HepG2 (cell line): ENCODE measurements around the gene FKBP8. TPM values are rescaled to one million over a fixed set of nuclear protein-coding genes. Genes with fewer than 3 reads are reported as not detected.

Experiments used
- ATAC-seq: fragments of 200-7000 bp; cut with Tn5 transposase; 3 replicates; pipeline ENCODE4 v1.9.1; 2020; ENCODE audit warnings: mild to moderate bottlenecking, moderate library complexity
- BruUV-seq: library from RNA; stranded (reverse); fragments of 400-500 nt; replicated peaks from 2 replicates; lab custom pipeline; 2021; lab: Mats Ljungman, UMichigan
- CTCF ChIA-PET: fragments of 300-600 bp; formaldehyde crosslinking; extraction: SDS; loops from one replicate; lab custom pipeline; 2021; ENCODE audit warnings: low total read pairs, inconsistent platforms, low intra/inter-chr PET ratio; lab: Yijun Ruan, JAX
- POLR2A ChIA-PET: fragments of 350-600 bp; sonication (Branson Sonifier 250); formaldehyde crosslinking; loops from one replicate; lab custom pipeline; 2020; ENCODE audit warnings: antibody characterized with exemption, inconsistent platforms; lab: Yijun Ruan, JAX
- DNase-seq: peaks from one replicate; pipeline ENCODE4 v3.0.0-alpha.2; 2015; ENCODE audit warnings: low spot score
- FAIRE-seq: peaks from 3 replicates; lab custom pipeline; 2011; peaks lifted over from hg19 to GRCh38; lab: Jason Lieb, UNC
- H2AFZ ChIP-seq: one replicate; pipeline ENCODE4 v1.6.1; 2011; ENCODE audit warnings: low read length, inconsistent platforms
- H3K27ac ChIP-seq: fragments of 300-600 bp; 3 replicates; pipeline ENCODE4 v1.8.0; 2011; ENCODE audit warnings: mixed run types, mild to moderate bottlenecking, mixed read lengths, low read length, inconsistent platforms; ENCODE audit not compliant: insufficient read depth; ENCODE audit errors: extremely low read length
- H3K27me3 ChIP-seq, 2 experiments: fragments of 200-600 bp in 1 of 2; 2 replicates in 1 of 2; 3 replicates in 1 of 2; pipeline versions ENCODE4 v1.6.0 to v1.8.0; 2011; ENCODE audit warnings: low read length in 2 of 2, mild to moderate bottlenecking in 2 of 2, moderate library complexity in 2 of 2, inconsistent platforms in 1 of 2; ENCODE audit not compliant: insufficient read depth in 2 of 2, control insufficient read depth in 1 of 2
- H3K36me3 ChIP-seq, 2 experiments: fragments of 200-600 bp in 1 of 2; replicated peaks in 1 of 2; 2 replicates in 1 of 2; 3 replicates in 1 of 2; pipeline versions ENCODE4 v1.5.1 to v1.8.0; 2011; ENCODE audit warnings: low read length in 2 of 2, inconsistent platforms in 1 of 2; ENCODE audit not compliant: insufficient read depth in 2 of 2, control insufficient read depth in 1 of 2
- H3K4me1 ChIP-seq: 2 replicates; pipeline ENCODE4 v1.5.1; 2012; ENCODE audit warnings: low read length, inconsistent platforms; ENCODE audit not compliant: insufficient read depth
- H3K4me2 ChIP-seq: 2 replicates; pipeline ENCODE4 v1.6.0; 2011; ENCODE audit warnings: low read depth, low read length, inconsistent platforms
- H3K4me3 ChIP-seq, 3 experiments: fragments of 200-600 bp in 1 of 3; sonication (generic), shearing (Covaris generic) in 1 of 3; replicated peaks in 1 of 3; 2 replicates each; pipeline ENCODE4 v1.5.1; 2011 to 2016; ENCODE audit warnings: low read length in 3 of 3, inconsistent platforms in 2 of 3, low read depth in 2 of 3, mild to moderate bottlenecking in 2 of 3, control low read depth in 1 of 3, mixed read lengths in 1 of 3; ENCODE audit not compliant: insufficient read depth in 1 of 3
- H3K79me2 ChIP-seq: one replicate; pipeline ENCODE4 v1.6.1; 2011; ENCODE audit warnings: low read length, inconsistent platforms; ENCODE audit not compliant: insufficient read depth
- H3K9ac ChIP-seq: 2 replicates; pipeline ENCODE4 v1.6.0; 2011; ENCODE audit warnings: mild to moderate bottlenecking, low read depth, low read length, inconsistent platforms; ENCODE audit not compliant: insufficient read depth
- H3K9me3 ChIP-seq: 2 replicates; pipeline ENCODE4 v1.5.1; 2012; ENCODE audit warnings: mild to moderate bottlenecking, low read length
- H4K20me1 ChIP-seq: 2 replicates; pipeline ENCODE4 v1.6.0; 2011; ENCODE audit warnings: inconsistent platforms, mild to moderate bottlenecking, low read length, moderate library complexity; ENCODE audit not compliant: insufficient read depth
- EED ChIP-seq: sonication (generic); formaldehyde crosslinking; IDR thresholded peaks from 2 replicates; pipeline ENCODE4 v1.5.0; 2020; ENCODE audit warnings: mild to moderate bottlenecking, missing genetic modification reagents
- GATAD2A ChIP-seq: IDR thresholded peaks from 2 replicates; pipeline ENCODE4 v1.6.1; 2016
- HNF1B ChIP-seq: sonication (generic); formaldehyde crosslinking; IDR thresholded peaks from 2 replicates; pipeline ENCODE4 v1.5.1; 2020; ENCODE audit warnings: mild to moderate bottlenecking, moderate library complexity, missing genetic modification reagents
- HOXA3 ChIP-seq: sonication (generic); formaldehyde crosslinking; IDR thresholded peaks from 2 replicates; pipeline ENCODE4 v1.5.0; 2020; ENCODE audit warnings: missing genetic modification reagents
- MXI1 ChIP-seq: IDR thresholded peaks from 3 replicates; pipeline ENCODE4 v1.6.1; 2012; ENCODE audit warnings: low read depth, low read length, inconsistent platforms, borderline replicate concordance
- NFKB2 ChIP-seq: sonication (generic); formaldehyde crosslinking; IDR thresholded peaks from 2 replicates; pipeline ENCODE4 v1.4.0; 2020; ENCODE audit warnings: missing genetic modification reagents, borderline replicate concordance
- NR0B2 ChIP-seq: sonication (generic); formaldehyde crosslinking; IDR thresholded peaks from 2 replicates; pipeline ENCODE4 v1.4.0; 2020; ENCODE audit warnings: mild to moderate bottlenecking, missing genetic modification reagents
- PHF21A ChIP-seq: sonication (generic); formaldehyde crosslinking; IDR thresholded peaks from 2 replicates; pipeline ENCODE4 v1.5.0; 2020; ENCODE audit warnings: mild to moderate bottlenecking, missing genetic modification reagents
- PITX1 ChIP-seq: sonication (generic); formaldehyde crosslinking; IDR thresholded peaks from 2 replicates; pipeline ENCODE4 v1.5.1; 2020; ENCODE audit warnings: mild to moderate bottlenecking, missing genetic modification reagents
- RNF2 ChIP-seq: fragments of 450-650 bp; conservative IDR thresholded peaks from 2 replicates; pipeline ENCODE4 v1.6.1; 2016; ENCODE audit warnings: low read depth
- SALL1 ChIP-seq: sonication (generic); formaldehyde crosslinking; IDR thresholded peaks from 2 replicates; pipeline ENCODE4 v1.8.0; 2022; ENCODE audit warnings: mild to moderate bottlenecking, missing genetic modification reagents
- STAG1 ChIP-seq: sonication (generic); formaldehyde crosslinking; IDR thresholded peaks from 2 replicates; pipeline ENCODE4 v1.4.0; 2020; ENCODE audit warnings: missing genetic modification reagents
- TBX3 ChIP-seq: fragments of 450-650 bp; IDR thresholded peaks from 2 replicates; pipeline ENCODE4 v1.6.1; 2017; ENCODE audit warnings: antibody characterized with exemption, mild to moderate bottlenecking, inconsistent platforms, borderline replicate concordance
- THAP8 ChIP-seq: sonication (generic); formaldehyde crosslinking; IDR thresholded peaks from 2 replicates; pipeline ENCODE4 v1.5.1; 2020; ENCODE audit warnings: missing genetic modification reagents, mild to moderate bottlenecking, borderline replicate concordance
- TOPORS ChIP-seq: sonication (generic); formaldehyde crosslinking; IDR thresholded peaks from 2 replicates; pipeline ENCODE4 v1.8.0; 2023; ENCODE audit warnings: mild to moderate bottlenecking, missing genetic modification reagents
- YEATS2 ChIP-seq: sonication (generic); formaldehyde crosslinking; IDR thresholded peaks from 2 replicates; pipeline ENCODE4 v1.4.0; 2020; ENCODE audit warnings: missing genetic modification reagents, borderline replicate concordance
- ZEB1 ChIP-seq: IDR thresholded peaks from 2 replicates; pipeline ENCODE4 v1.6.1; 2012; ENCODE audit warnings: mild to moderate bottlenecking, low read depth, inconsistent platforms; ENCODE audit not compliant: insufficient replicate concordance
- ZMAT3 ChIP-seq: sonication (generic); formaldehyde crosslinking; conservative IDR thresholded peaks from 2 replicates; pipeline ENCODE4 v1.7.0; 2021; ENCODE audit warnings: missing genetic modification reagents
- ZNF430 ChIP-seq: sonication (generic); formaldehyde crosslinking; IDR thresholded peaks from 2 replicates; pipeline ENCODE4 v1.9.0; 2021; ENCODE audit warnings: mild to moderate bottlenecking, missing genetic modification reagents
- ZNF451 ChIP-seq: sonication (generic); formaldehyde crosslinking; IDR thresholded peaks from 2 replicates; pipeline ENCODE4 v1.5.0; 2020; ENCODE audit warnings: mild to moderate bottlenecking, missing genetic modification reagents
- ZNF510 ChIP-seq: sonication (generic); formaldehyde crosslinking; IDR thresholded peaks from 2 replicates; pipeline ENCODE4 v1.4.0; 2020; ENCODE audit warnings: low read depth, mild to moderate bottlenecking, missing genetic modification reagents
- ZNF576 ChIP-seq: sonication (generic); formaldehyde crosslinking; IDR thresholded peaks from 2 replicates; pipeline ENCODE4 v1.4.0; 2020; ENCODE audit warnings: mild to moderate bottlenecking, missing genetic modification reagents
- ZNF775 ChIP-seq: sonication (generic); formaldehyde crosslinking; IDR thresholded peaks from 2 replicates; pipeline ENCODE4 v1.4.0; 2020; ENCODE audit warnings: missing genetic modification reagents, mild to moderate bottlenecking, moderate library complexity, borderline replicate concordance
- WGBS: methylation state at CpG from one replicate; pipeline ENCODE4 v1.1.6; 2017; ENCODE audit warnings: low lambda C conversion rate; 5-methylcytosine and 5-hydroxymethylcytosine counted together
- in situ Hi-C: cut with HindIII; loops from 2 replicates; pipeline ENCODE4 v1.10.0; 2017; ENCODE audit warnings: low pct_unique_long_range_greater_than_20kb; ENCODE audit not compliant: extremely low pct_ligation_motif_present
- intact Hi-C: fragments of 100-400 bp; cut with micrococcal nuclease; formaldehyde crosslinking; loops from one replicate; pipeline ENCODE4 v1.10.0; 2022; ENCODE audit not compliant: unreplicated experiment
- polyA plus RNA-seq, 8 experiments: library from polyadenylated mRNA; depleted of rRNA in 3 of 8; stranded (reverse) in 7 of 8; unstranded in 1 of 8; fragments of >200 nt; fragmentation: Illumina TruSeq in 4 of 8; extraction: Trizol in 4 of 8; gene quantifications; 2 replicates each; pipeline versions ENCODE4 v1.2.1 to v1.2.3, GENCODE V29; 2011 to 2016; ENCODE audit warnings: low read depth in 4 of 8, missing spikeins in 1 of 8, mixed read lengths in 1 of 8; ENCODE audit not compliant: insufficient read depth in 1 of 8
- total RNA-seq, 5 experiments: library from RNA; depleted of rRNA; stranded (reverse); fragments of >200 nt; fragmentation: Illumina TruSeq; extraction: Trizol; gene quantifications; 2 replicates each; pipeline ENCODE4 v1.2.3, GENCODE V29; 2016; ENCODE audit warnings: low read depth in 1 of 5

Gene FKBP8
- total and polyA plus RNA-seq, 2 of the 13 experiments (the other 11 are each of a cell fraction or from before 2014, with no cell fraction given): 81.7 to 93.9 TPM

GRCh38 chr19:18496167-18496979 is 47.0 kb downstream of the FKBP8 start:
- no TSS peak for BruUV-seq
- 70% methylated on average over 8 of the region's 11 CpGs for WGBS
- CTCF ChIA-PET: no interaction called here
- Histone ChIP-seq H3K9me3 (no peaks in the 10 kb centered on the region), H3K27me3 (no peaks in the 10 kb centered on the region), H3K4me2 (no peak overlapping the region), H3K27ac (no peak overlapping the region), H3K4me1 (peaks cover 57% of the 10 kb centered on the region), H3K36me3 (peaks cover 0 to under 1% of the 10 kb centered on the region in 2 experiments; a peak in 2 of 5 replicates), H3K9ac (no peak overlapping the region), H4K20me1 (peaks cover 88% of the 10 kb centered on the region), H3K4me3 (no peak overlapping the region), H2AFZ (no peak overlapping the region), H3K79me2 (peaks cover 91% of the 10 kb centered on the region)
- DNase-seq (peak; percentile 32), ATAC-seq (peak; percentile 56), FAIRE-seq (peak; percentile 8)
- in situ Hi-C loops: no loop called here
- intact Hi-C loops: loop anchor here (2.0 kb wide), 1 partner anchor 26 kb away; the partner anchor contains the start of gene ELL
- POLR2A ChIA-PET: interaction anchor here (0.8 to 2.0 kb wide), 5 partner anchors 18 to 92 kb away, joined by 3 to 7 read pairs (median 4); partner anchors contain the start of gene ELL
- TF ChIP-seq ZEB1 (peak; percentile 31), ZNF451 (CRISPR knock-in tag) (no peak), HNF1B (CRISPR knock-in tag) (no peak), RNF2 (no peak), THAP8 (CRISPR knock-in tag) (no peak), GATAD2A (CRISPR knock-in tag) (peak; percentile 53; the same call in 1 of the 2 replicates), STAG1 (CRISPR knock-in tag) (peak; percentile 62), TBX3 (no peak), ZMAT3 (CRISPR knock-in tag) (no peak), ZNF510 (CRISPR knock-in tag) (no peak), HOXA3 (CRISPR knock-in tag) (peak; percentile 17; the same call in 1 of the 2 replicates), ZNF430 (no peak), PHF21A (CRISPR knock-in tag) (no peak), EED (no peak), NFKB2 (no peak), SALL1 (CRISPR knock-in tag) (peak; percentile 44; the same call in 1 of the 2 replicates), MXI1 (peak; percentile 31; the same call in 1 of the 3 replicates), ZNF576 (no peak), YEATS2 (CRISPR knock-in tag) (no peak), PITX1 (CRISPR knock-in tag) (no peak), NR0B2 (CRISPR knock-in tag) (no peak), ZNF775 (no peak), TOPORS (CRISPR knock-in tag) (no peak)
